H1 (cell line): ENCODE measurements around the gene YWHAQ. TPM values are rescaled to one million over a fixed set of nuclear protein-coding genes. Genes with fewer than 3 reads are reported as not detected.

Source experiments
- CTCF ChIA-PET: fragments of 300-600 bp; sonication (Branson Sonifier 250); formaldehyde crosslinking; loops from one replicate; lab custom pipeline; 2021; ENCODE audit not compliant: partially characterized antibody; lab: Charles Lee
- POLR2A ChIA-PET: fragments of 300-600 bp; sonication (Branson Sonifier 250); formaldehyde crosslinking; loops from one replicate; lab custom pipeline; 2021; ENCODE audit warnings: inconsistent platforms; ENCODE audit not compliant: partially characterized antibody; lab: Charles Lee
- DNase-seq, 2 experiments: peaks; one replicate each; pipeline versions ENCODE4 v3.0.0 to v3.0.0-alpha.2; 2010 to 2022; ENCODE audit warnings: low spot score in 2 of 2, low read depth in 1 of 2, mixed read lengths in 1 of 2
- FAIRE-seq: peaks from 2 replicates; lab custom pipeline; 2011; peaks lifted over from hg19 to GRCh38; lab: Jason Lieb, UNC
- H2AFZ ChIP-seq: 2 replicates; pipeline ENCODE4 v1.8.1; 2012; ENCODE audit warnings: low read length, inconsistent platforms
- H2AK5ac ChIP-seq: 2 replicates; pipeline ENCODE4 v1.6.1; 2013; ENCODE audit warnings: low read depth, low read length
- H2BK120ac ChIP-seq: replicated peaks from 2 replicates; pipeline ENCODE3; 2013; ENCODE audit warnings: low read depth, low read length, inconsistent platforms
- H2BK12ac ChIP-seq: 2 replicates; pipeline ENCODE4 v1.6.1; 2013; ENCODE audit warnings: low read depth, low read length
- H2BK15ac ChIP-seq: 2 replicates; pipeline ENCODE4 v1.6.1; 2013; ENCODE audit warnings: low read length
- H2BK20ac ChIP-seq: 2 replicates; pipeline ENCODE4 v1.6.1; 2013; ENCODE audit warnings: low read length
- H2BK5ac ChIP-seq: 2 replicates; pipeline ENCODE4 v1.6.1; 2013; ENCODE audit warnings: low read depth, low read length
- H3K14ac ChIP-seq: 2 replicates; pipeline ENCODE4 v1.6.1; 2013; ENCODE audit warnings: inconsistent platforms; ENCODE audit not compliant: insufficient read length
- H3K18ac ChIP-seq: 2 replicates; pipeline ENCODE4 v1.6.1; 2013; ENCODE audit warnings: low read length; ENCODE audit errors: extremely low read depth
- H3K23ac ChIP-seq: 2 replicates; pipeline ENCODE4 v1.6.1; 2013; ENCODE audit warnings: inconsistent platforms; ENCODE audit not compliant: insufficient read length
- H3K23me2 ChIP-seq: 2 replicates; pipeline ENCODE4 v1.6.1; 2013; ENCODE audit warnings: low read depth, low read length
- H3K27ac ChIP-seq: 2 replicates; pipeline ENCODE4 v1.6.1; 2011; ENCODE audit warnings: low read depth, low read length, inconsistent platforms
- H3K27me3 ChIP-seq, 4 experiments: replicated peaks in 1 of 4; 1 replicate in 1 of 4; 2 replicates in 3 of 4; pipeline versions ENCODE4 v1.6.1 to v1.8.1; 2011 to 2013; ENCODE audit warnings: low read length in 3 of 4, mild to moderate bottlenecking in 3 of 4, inconsistent platforms in 2 of 4, mixed read lengths in 2 of 4, moderate library complexity in 1 of 4; ENCODE audit not compliant: control insufficient read depth in 3 of 4, insufficient read depth in 3 of 4; ENCODE audit errors: extremely low read depth in 1 of 4
- H3K36me3 ChIP-seq, 4 experiments: 2 replicates each; pipeline versions ENCODE4 v1.6.1 to v1.8.1; 2011 to 2013; ENCODE audit warnings: mild to moderate bottlenecking in 4 of 4, low read length in 3 of 4, moderate library complexity in 2 of 4, control low read depth in 1 of 4, inconsistent platforms in 1 of 4; ENCODE audit not compliant: insufficient read depth in 4 of 4, control insufficient read depth in 2 of 4
- H3K4ac ChIP-seq: replicated peaks from 2 replicates; pipeline ENCODE3; 2013; ENCODE audit warnings: low read length, low read depth, mixed read lengths, inconsistent platforms; ENCODE audit not compliant: insufficient read length
- H3K4me1 ChIP-seq, 4 experiments: replicated peaks in 1 of 4; 1 replicate in 1 of 4; 2 replicates in 3 of 4; pipeline versions ENCODE4 v1.6.1 to v1.8.1; 2011 to 2013; ENCODE audit warnings: low read length in 3 of 4, inconsistent platforms in 2 of 4, mixed read lengths in 1 of 4; ENCODE audit not compliant: insufficient read depth in 4 of 4, control insufficient read depth in 3 of 4
- H3K4me2 ChIP-seq, 2 experiments: 2 replicates each; pipeline versions ENCODE4 v1.6.1 to v1.8.1; 2011 to 2013; ENCODE audit warnings: low read depth in 2 of 2, low read length in 2 of 2, control low read depth in 1 of 2, inconsistent platforms in 1 of 2, mild to moderate bottlenecking in 1 of 2; ENCODE audit not compliant: insufficient read depth in 1 of 2
- H3K4me3 ChIP-seq, 4 experiments: fragments of 200-600, 300-600 bp in 1 of 4; sonication (generic), shearing (Covaris generic), sonication (Bioruptor Twin) in 1 of 4; 2 replicates each; pipeline versions ENCODE4 v1.5.1 to v1.8.1; 2011 to 2016; ENCODE audit warnings: low read length in 4 of 4, low read depth in 3 of 4, control low read depth in 2 of 4, inconsistent platforms in 2 of 4, mild to moderate bottlenecking in 2 of 4, mixed read lengths in 1 of 4, moderate library complexity in 1 of 4; ENCODE audit not compliant: insufficient read depth in 2 of 4; ENCODE audit errors: extremely low read depth in 1 of 4
- H3K56ac ChIP-seq: replicated peaks from 2 replicates; pipeline ENCODE3; 2013; ENCODE audit warnings: low read depth, mild to moderate bottlenecking, mixed read lengths, low read length, inconsistent platforms; ENCODE audit not compliant: insufficient read length
- H3K79me1 ChIP-seq: 2 replicates; pipeline ENCODE4 v1.6.1; 2013; ENCODE audit warnings: low read depth, low read length, control low read depth
- H3K79me2 ChIP-seq, 2 experiments: 2 replicates each; pipeline versions ENCODE4 v1.6.1 to v1.8.1; 2012 to 2013; ENCODE audit warnings: low read length in 2 of 2, mild to moderate bottlenecking in 2 of 2, inconsistent platforms in 1 of 2; ENCODE audit not compliant: insufficient read depth in 2 of 2, control insufficient read depth in 1 of 2
- H3K9ac ChIP-seq, 4 experiments: replicated peaks in 1 of 4; 1 replicate in 1 of 4; 2 replicates in 3 of 4; pipeline versions ENCODE4 v1.6.1 to v1.8.1; 2011 to 2013; ENCODE audit warnings: low read depth in 3 of 4, low read length in 3 of 4, control low read depth in 2 of 4, mild to moderate bottlenecking in 2 of 4, moderate library complexity in 2 of 4, inconsistent platforms in 1 of 4; ENCODE audit errors: extremely low read depth in 1 of 4
- H3K9me3 ChIP-seq, 2 experiments: 2 replicates each; pipeline versions ENCODE4 v1.6.1 to v1.8.1; 2012 to 2013; ENCODE audit warnings: mild to moderate bottlenecking in 2 of 2, moderate library complexity in 2 of 2, control low read depth in 1 of 2, inconsistent platforms in 1 of 2, low read depth in 1 of 2, low read length in 1 of 2, mixed read lengths in 1 of 2; ENCODE audit not compliant: insufficient read depth in 2 of 2
- H4K20me1 ChIP-seq, 2 experiments: replicated peaks in 1 of 2; 2 replicates each; pipeline versions ENCODE3 to v1.8.1; 2011 to 2013; ENCODE audit warnings: inconsistent platforms in 2 of 2, low read length in 2 of 2, mild to moderate bottlenecking in 1 of 2; ENCODE audit not compliant: insufficient read depth in 2 of 2, control insufficient read depth in 1 of 2
- H4K5ac ChIP-seq: 2 replicates; pipeline ENCODE4 v1.6.1; 2013; ENCODE audit warnings: low read length, low read depth, mixed read lengths, inconsistent platforms; ENCODE audit not compliant: insufficient read length
- H4K8ac ChIP-seq: 2 replicates; pipeline ENCODE4 v1.8.0; 2013; ENCODE audit warnings: mild to moderate bottlenecking, moderate library complexity, low read length, inconsistent platforms; ENCODE audit not compliant: insufficient read depth; ENCODE audit errors: extremely low read depth
- H4K91ac ChIP-seq: replicated peaks from 2 replicates; pipeline ENCODE3; 2013; ENCODE audit warnings: low read length, mixed read lengths, inconsistent platforms; ENCODE audit not compliant: insufficient read length
- CBX5 ChIP-seq: fragments of 300-800, 300-1000 bp; sonication (generic); IDR thresholded peaks from 2 replicates; pipeline ENCODE4 v1.7.1; 2016; ENCODE audit warnings: antibody characterized with exemption, low read length, low read depth
- CBX8 ChIP-seq: fragments of 300-800, 300-1000 bp; sonication (generic); IDR thresholded peaks from 2 replicates; pipeline ENCODE4 v1.7.1; 2016; ENCODE audit warnings: low read depth, low read length, borderline replicate concordance
- CHD2 ChIP-seq: IDR thresholded peaks from 2 replicates; pipeline ENCODE4 v1.6.1; 2012; ENCODE audit warnings: low read length, improper control_type of control experiment
- E2F6 ChIP-seq: IDR thresholded peaks from 2 replicates; pipeline ENCODE4 v1.6.1; 2012; ENCODE audit warnings: inconsistent platforms
- EP300 ChIP-seq, 2 experiments: IDR thresholded peaks; 1 replicate in 1 of 2; 2 replicates in 1 of 2; pipeline ENCODE4 v1.6.1; 2011 to 2012; ENCODE audit warnings: low read depth in 2 of 2, low read length in 2 of 2, mild to moderate bottlenecking in 2 of 2, borderline replicate concordance in 1 of 2, inconsistent platforms in 1 of 2, moderate library complexity in 1 of 2
- EZH2 ChIP-seq: fragments of 200-600 bp; sonication (generic); IDR thresholded peaks from 2 replicates; pipeline ENCODE4 v1.7.1; 2012; ENCODE audit warnings: low read depth, mild to moderate bottlenecking, moderate library complexity, low read length, inconsistent platforms; ENCODE audit not compliant: severe bottlenecking
- GABPA ChIP-seq: IDR thresholded peaks from 2 replicates; pipeline ENCODE4 v1.6.1; 2011; ENCODE audit warnings: mild to moderate bottlenecking, low read length, moderate library complexity, borderline replicate concordance; ENCODE audit not compliant: insufficient read depth
- KDM4A ChIP-seq: IDR thresholded peaks from one replicate; pipeline ENCODE4 v1.7.1; 2012; ENCODE audit warnings: low read depth, mild to moderate bottlenecking, moderate library complexity, low read length, inconsistent platforms; ENCODE audit not compliant: severe bottlenecking
- RNF2 ChIP-seq: fragments of 200-900, 300-1000 bp; sonication (generic); IDR thresholded peaks from 2 replicates; pipeline ENCODE4 v1.7.1; 2016; ENCODE audit warnings: borderline replicate concordance, low read depth, mild to moderate bottlenecking, antibody characterized with exemption, low read length; ENCODE audit not compliant: poor library complexity, severe bottlenecking; ENCODE audit errors: missing control alignments
- SIX5 ChIP-seq: IDR thresholded peaks from 2 replicates; pipeline ENCODE4 v1.6.1; 2011; ENCODE audit warnings: mild to moderate bottlenecking, low read depth, low read length
- SP2 ChIP-seq: IDR thresholded peaks from 2 replicates; pipeline ENCODE4 v1.6.1; 2012; ENCODE audit warnings: mild to moderate bottlenecking, low read length, inconsistent platforms
- SP4 ChIP-seq: IDR thresholded peaks from 2 replicates; pipeline ENCODE4 v1.6.1; 2012; ENCODE audit warnings: low read length, inconsistent platforms
- TAF1 ChIP-seq: IDR thresholded peaks from 2 replicates; pipeline ENCODE4 v1.6.1; 2011; ENCODE audit warnings: mild to moderate bottlenecking, low read depth, low read length
- YY1 ChIP-seq: IDR thresholded peaks from 2 replicates; pipeline ENCODE4 v1.6.1; 2011; ENCODE audit warnings: low read depth, mild to moderate bottlenecking, low read length
- WGBS, 2 experiments: shearing (Covaris generic) in 1 of 2; methylation state at CpG; one replicate each; pipeline versions ENCODE4 v1.1.6 to v1.1.7; 2013 to 2015; ENCODE audit warnings: low lambda C conversion rate in 2 of 2, mixed read lengths in 2 of 2, inconsistent platforms in 1 of 2, low coverage in 1 of 2, missing lambda C conversion rate in 1 of 2; ENCODE audit not compliant: insufficient replicate concordance in 2 of 2, insufficient coverage in 1 of 2, insufficient read length in 1 of 2; ENCODE audit errors: extremely low coverage in 1 of 2, missing lambda C conversion rate in 1 of 2; 5-methylcytosine and 5-hydroxymethylcytosine counted together
- polyA plus RNA-seq, 7 experiments: library from polyadenylated mRNA; depleted of rRNA in 3 of 7; stranded (reverse) in 5 of 7; unstranded in 2 of 7; fragments of >200 nt in 5 of 7; fragments of 200-250 nt in 2 of 7; gene quantifications; 1 replicate in 5 of 7; 2 replicates in 1 of 7; 4 replicates in 1 of 7; pipeline versions ENCODE4 v1.2.1 to v1.2.3, GENCODE V29; 2011 to 2013; ENCODE audit warnings: missing spikeins in 2 of 7, mixed read lengths in 2 of 7
- total RNA-seq: library from RNA; stranded (reverse); fragmentation: NEBNext Ultra II Directional; extraction: Animal tissue kit (Norgen Biotek cat#: 25700); gene quantifications from 2 replicates; pipeline ENCODE4 v1.2.1, GENCODE V29; 2021

YWHAQ gene
- total and polyA plus RNA-seq, 2 of the 8 experiments (the other 6 are each of a cell fraction or from before 2014, with no cell fraction given): 244 to 480 TPM

GRCh38 chr2:9664365-9664764 lies 33.6 kb upstream of the YWHAQ start:
- POLR2A ChIA-PET: no interaction called here
- TF ChIP-seq EP300 (IDR thresholded peaks at IDR 0.05; ENCODE audit: borderline replicate concordance in 1 of 2, low read depth in 2 of 2, low read length in 2 of 2): no peak
- TF ChIP-seq YY1: no peak
- TF ChIP-seq E2F6: no peak
- TF ChIP-seq CBX5: no peak
- no peak for TF ChIP-seq SIX5
- TF ChIP-seq CBX8: no peak
- TF ChIP-seq EZH2: no peak
- no peak for TF ChIP-seq GABPA
- no peak for TF ChIP-seq SP2
- no peak for TF ChIP-seq CHD2
- no peak for TF ChIP-seq TAF1
- no peak for TF ChIP-seq SP4
- no peak for TF ChIP-seq KDM4A
- TF ChIP-seq RNF2: no peak

More at GRCh38 chr2:9664365-9664764, 33.6 kb upstream of the YWHAQ start:
- H3K4ac ChIP-seq: no peak overlapping the region
- 97% methylated on average over 3 of the region's 3 CpGs; no CpG with 5 or more reads in 1 of the 2 experiments for WGBS, 2 experiments
- no peak overlapping the region for H2BK5ac ChIP-seq
- H3K79me2 ChIP-seq: no peaks in the 10 kb centered on the region
- no peak overlapping the region for H4K91ac ChIP-seq
- H2BK120ac ChIP-seq: no peak overlapping the region
- no peak overlapping the region for H2BK20ac ChIP-seq
- H3K56ac ChIP-seq: no peak overlapping the region
- H3K4me1 ChIP-seq: no peaks in the 10 kb centered on the region; a peak in 1 of 7 replicates
- no peak overlapping the region for H3K23ac ChIP-seq
- CTCF ChIA-PET: interaction anchor here (1.1 kb wide), 1 partner anchor 15 kb away, joined by 3 read pairs; no protein-coding TSS in a partner anchor
- no peaks in the 10 kb centered on the region for H3K23me2 ChIP-seq
- FAIRE-seq (no peak), DNase-seq (no peak)
- no peak overlapping the region for H3K27ac ChIP-seq
- H3K9ac ChIP-seq: no peak overlapping the region
- no peak overlapping the region for H3K14ac ChIP-seq
- H3K27me3 ChIP-seq: 0 out of 7 replicates have a peak, but pooled peaks cover 0 to 2% (median 0%) of the 10 kb centered on the region in 4 experiments
- H3K9me3 ChIP-seq: no peaks in the 10 kb centered on the region
- H4K8ac ChIP-seq: no peak overlapping the region
- no peak overlapping the region for H3K4me2 ChIP-seq
- H2BK12ac ChIP-seq: no peak overlapping the region
- no peaks in the 10 kb centered on the region for H3K79me1 ChIP-seq
- no peaks in the 10 kb centered on the region for H3K36me3 ChIP-seq
- H3K18ac ChIP-seq: no peak overlapping the region
- no peak overlapping the region for H2AK5ac ChIP-seq
- H2AFZ ChIP-seq: no peak overlapping the region
- H4K5ac ChIP-seq: no peak overlapping the region
- H4K20me1 ChIP-seq: no peaks in the 10 kb centered on the region
- no peak overlapping the region for H2BK15ac ChIP-seq
- no peak overlapping the region for H3K4me3 ChIP-seq
